ENCODE results near the gene VARS2.
A peak's percentile ranks its signal among the peaks of the same experiment; 100 is the strongest.
"Not testable (repeated sequence)": the region's sequence is repeated elsewhere in the genome, so short reads cannot be mapped to it uniquely, and the experiment has no call there.

The VARS2 gene

DNA sequence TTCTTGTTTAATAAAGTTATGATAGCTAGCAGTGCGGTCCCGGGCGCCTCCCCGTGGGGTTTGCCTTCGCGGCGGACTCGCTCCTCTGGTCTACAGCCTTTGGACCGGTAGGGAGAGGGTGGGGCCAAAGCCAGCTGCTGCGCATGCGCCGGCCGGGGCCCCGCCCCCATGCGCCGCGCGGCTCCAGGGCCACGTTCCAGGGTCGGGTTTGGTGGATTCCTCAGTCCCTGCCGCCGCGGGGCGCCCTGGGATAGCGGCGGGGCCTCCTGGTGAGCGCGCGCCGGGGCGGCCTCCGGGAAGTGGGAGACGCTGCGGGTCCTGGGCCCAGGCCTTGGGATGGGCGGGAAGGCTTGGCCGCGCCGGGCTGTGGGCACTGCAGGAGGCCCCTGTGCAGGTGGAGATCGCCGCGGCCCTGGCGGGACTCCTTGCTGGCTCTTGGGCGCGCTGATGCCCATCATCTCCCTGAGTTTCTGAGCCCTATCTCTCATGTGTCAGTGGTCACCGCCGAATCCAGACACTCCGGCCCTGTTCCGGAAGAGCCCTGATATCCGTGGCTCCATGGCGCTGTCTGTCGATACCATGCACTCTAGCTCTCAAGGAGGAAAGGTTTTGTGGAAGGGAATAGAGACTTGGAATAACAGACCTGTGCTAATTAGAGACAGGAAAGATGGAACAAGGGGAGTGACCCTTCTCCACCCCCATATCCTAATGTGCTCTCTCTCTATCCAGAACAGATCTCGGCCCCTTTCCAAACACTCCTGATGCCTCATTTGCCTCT is at the start of gene VARS2:
VARS2 (plus strand) TSS at position 163 of the 778 bp plus-strand sequence; CDS start at position 762, 599 bp downstream.
- peak; percentile 97 for DNase-seq

DNA sequence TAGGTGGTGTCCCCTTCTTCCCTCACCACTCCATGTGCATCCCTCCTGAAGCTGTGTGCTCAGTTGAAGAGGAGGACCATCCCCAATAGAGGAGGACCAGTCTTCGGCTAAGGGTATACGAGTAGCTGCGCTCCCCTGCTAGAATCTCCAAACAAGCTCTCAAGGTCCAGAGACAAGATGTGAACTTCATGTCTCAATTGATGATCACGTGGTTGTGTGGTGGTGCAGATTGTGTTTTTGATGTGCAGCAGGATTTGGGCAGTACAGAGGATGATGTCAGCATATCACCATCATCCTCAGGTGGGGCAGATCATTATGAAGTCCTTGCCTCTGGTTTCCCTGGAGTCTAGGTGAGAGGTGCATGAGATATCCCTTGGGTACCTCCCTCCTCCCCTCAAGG is 49.7 kb upstream of the VARS2 start:
- DNase-seq, result no peak

DNA sequence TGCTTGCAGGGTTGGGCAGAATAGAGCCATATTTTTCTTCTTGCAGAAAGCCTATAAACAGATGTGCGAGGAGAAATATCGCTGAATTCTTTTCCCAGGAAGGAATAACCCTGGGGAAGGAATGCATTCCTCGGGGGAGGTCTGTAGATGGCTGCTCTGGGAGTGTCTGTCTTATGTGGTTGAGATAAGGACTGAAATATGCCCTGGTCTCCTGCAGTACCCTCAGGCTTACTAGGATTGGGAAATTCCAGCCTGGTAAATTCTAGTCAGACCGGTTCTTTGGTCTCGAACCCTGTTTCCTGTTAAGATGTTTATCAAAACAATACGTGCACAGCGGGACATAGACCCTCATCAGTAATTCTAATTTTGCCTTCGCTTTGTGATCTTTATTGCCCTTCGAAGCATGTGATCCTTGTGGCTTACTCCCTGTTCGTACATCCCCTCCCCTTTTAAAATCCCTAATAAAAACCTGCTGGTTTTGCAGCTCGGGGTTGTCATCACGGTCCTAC is 44.7 kb upstream of the VARS2 start:
- not testable (repeated sequence) for DNase-seq

DNA sequence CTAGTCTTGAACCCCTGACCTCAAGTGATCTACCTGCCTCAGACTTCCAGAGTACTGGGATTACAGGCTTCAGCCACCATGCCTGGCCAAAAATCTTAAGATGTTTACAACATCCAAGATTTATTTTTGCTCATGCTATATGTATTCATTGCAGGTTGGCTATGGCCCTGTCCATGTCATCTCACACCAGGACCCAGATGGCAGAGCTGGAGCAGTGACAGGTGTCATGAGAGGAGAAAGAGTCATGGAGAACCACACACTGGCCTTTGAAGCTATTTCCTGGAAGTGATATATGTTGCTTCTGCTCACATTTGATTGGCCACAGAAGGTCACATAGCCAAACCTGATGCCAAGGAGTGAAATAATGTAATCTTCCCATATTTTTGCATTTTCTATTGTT is 43.5 kb upstream of the VARS2 start:
- DNase-seq, result no peak

DNA sequence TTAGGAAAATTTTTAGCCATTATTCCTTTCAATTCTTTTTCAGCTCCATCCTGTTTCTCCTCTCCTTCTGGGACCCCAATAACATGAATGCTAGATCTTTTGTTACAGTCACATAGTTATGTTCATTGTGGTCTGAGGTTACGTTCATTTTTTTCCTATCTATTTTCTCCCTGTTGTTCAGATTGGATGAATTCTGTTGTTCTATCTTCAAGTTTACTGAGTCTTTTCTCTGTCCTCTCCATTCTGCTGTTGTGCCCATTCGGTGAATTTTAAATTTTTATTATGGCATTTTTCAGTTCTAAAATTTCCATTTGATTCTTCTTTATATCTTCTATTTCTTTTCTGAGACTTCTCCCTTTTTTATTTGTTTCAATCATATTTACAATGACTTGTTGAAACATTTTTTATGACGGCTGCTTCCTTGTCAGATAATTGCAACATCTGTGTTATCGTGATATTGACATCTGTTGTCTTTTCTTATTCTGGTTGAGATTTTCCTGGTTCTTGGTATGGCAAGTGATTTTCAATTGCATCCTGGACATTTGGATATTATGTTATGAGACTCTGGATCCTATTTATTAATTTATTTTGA is 42.4 kb upstream of the VARS2 start:
- no peak for DNase-seq

DNA sequence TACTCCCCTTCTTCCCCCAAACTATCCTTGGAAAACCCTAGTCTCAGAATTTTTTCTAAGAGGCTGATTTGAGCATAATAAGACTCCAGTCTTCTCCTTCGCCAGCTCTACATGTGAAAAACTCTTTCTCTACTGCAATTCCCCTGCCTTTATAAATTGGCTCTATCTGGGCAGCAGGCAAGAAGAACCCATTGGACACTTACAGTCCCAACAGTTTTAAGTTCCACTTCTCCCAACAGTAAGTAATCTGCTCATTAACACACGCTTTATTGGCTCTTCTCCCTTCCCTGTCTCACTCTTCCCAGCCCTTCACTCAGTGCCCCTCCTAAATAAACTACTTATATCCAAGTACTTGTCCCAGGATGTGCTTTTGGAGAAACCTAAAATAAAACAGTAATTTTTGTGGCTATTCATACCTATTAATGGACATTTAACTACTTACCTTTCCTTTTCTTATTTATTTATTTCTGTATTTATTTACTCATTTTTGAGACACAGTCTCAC is 40.8 kb upstream of the VARS2 start:
- DNase-seq, result no peak

DNA sequence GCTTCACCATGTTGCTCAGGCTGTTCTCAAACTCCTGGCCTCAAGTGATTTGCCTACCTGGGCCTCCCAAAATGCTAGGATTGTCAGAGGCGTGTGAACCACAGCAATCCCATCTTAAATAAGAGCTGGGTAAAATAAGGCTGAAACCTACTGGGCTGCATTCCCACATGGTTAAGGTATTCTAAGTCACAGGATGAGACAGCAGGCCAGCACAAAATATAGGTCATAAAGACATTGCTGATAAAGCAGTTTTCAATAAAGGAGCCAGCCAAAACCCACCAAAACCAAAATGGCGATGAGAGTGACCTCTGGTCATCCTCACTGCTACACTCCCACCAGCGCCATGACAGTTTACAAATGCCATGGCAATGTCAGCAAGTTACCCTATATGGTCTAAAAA is 40.2 kb upstream of the VARS2 start:
- not testable (repeated sequence) for DNase-seq

DNA sequence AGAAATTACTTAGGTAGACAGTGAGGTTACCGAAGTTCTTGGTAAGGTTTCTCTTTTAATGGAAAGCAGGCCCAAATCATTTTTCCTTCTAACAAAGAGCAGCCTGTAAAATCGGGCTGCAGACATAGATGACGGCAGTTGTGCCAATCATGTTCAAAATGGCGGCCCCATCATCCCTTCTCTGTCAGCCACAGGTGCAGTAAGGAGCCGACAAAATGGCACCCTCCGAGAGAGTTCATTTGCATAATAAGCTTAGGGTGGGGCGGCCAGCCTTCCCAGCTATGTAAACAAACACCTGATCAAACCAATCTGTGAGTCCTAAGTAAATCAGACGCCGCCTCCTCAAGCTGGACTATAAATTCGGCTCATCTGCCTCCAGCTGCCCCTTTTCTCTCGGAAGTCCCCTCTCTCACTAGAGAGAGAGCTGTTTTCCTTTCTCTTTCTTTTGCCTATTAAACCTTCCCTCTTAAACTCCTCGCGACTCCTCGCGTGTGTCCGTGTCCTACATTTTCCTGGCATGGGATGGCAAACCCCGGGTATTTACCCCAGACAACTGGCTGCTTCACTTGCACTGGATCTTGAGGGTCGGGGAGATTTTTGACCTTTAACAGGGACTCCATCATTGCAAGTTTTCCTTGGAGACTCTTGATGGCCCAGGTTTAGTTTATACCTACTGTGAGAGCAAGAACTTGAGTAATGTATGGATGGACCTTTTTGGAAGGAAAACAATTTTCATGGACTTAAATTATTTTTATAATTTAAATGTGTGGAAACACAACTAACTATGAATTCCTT is 38.6 kb upstream of the VARS2 start:
- DNase-seq, result no peak

DNA sequence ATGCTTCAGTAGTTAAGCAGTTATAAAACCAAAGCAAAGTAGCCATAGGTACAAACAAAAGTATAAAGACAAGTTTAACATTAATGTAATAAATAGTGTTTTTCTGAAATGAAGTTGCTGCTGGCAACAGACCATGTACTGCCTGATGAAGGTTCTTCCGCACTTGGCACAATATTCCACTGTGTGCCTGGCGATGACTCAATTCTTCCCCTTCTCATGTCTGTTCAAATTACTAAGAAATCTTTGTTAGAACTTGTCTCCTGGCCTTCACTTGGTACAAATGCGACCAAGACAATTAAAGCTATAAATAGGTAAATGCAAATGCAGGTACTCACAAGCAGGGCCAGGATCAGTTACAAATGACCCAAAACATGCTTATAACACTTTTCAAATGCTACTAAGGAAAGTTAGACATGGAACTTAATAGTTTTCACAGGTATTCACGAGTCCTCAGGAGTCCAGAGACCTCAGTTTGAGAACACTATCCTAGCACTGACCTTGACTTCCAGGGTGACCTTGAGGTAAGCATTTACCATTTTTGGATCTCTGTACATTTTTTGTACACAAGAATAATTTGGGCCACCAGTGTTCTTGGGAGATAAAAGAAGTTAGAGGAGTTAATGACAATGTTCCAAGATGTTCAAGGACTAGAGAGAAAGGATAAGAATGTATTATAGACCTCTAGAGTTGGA is 37.9 kb upstream of the VARS2 start:
- DNase-seq, result no peak

DNA sequence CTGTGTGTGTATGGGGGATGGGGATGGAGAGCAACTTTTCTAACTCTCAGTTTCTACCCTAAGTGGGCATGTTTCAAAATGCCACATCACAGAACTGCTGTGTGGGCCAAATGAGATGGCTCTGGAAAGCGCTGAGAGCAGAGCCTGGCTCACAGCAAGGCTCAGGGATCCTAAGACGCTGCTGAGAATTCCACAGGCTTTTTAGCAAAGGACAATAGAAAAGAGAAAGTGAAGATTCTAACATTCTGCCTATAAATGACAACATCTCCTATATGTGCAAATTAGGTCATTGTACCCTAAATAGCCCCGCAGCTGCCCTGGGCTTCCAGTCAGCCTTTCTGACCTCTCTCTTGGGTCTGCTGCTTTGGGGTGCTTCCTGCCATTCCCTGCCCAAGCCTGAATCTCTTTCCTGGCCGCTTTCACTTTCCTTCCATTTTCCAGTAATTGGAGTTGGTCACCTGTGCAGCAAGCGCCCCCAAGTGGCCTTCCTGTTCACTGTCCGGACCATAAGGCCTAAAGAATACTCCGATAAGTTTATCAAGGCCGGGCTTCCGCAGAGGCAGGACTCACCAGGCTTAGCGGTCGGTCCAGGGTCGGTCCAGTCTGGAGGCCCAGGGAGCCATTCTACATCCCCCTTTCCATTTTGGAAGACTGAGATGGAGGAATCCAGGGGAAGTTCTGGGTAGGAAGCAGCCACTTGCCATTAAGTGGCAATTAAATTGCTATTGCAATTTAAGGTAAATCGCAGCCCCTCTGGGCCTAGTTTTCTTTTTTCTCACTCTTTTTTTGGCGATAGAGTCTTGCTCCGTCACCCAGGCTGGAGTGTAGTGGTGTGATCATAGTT is 36.4 kb upstream of the VARS2 start:
- DNase-seq, result peak; percentile 91

DNA sequence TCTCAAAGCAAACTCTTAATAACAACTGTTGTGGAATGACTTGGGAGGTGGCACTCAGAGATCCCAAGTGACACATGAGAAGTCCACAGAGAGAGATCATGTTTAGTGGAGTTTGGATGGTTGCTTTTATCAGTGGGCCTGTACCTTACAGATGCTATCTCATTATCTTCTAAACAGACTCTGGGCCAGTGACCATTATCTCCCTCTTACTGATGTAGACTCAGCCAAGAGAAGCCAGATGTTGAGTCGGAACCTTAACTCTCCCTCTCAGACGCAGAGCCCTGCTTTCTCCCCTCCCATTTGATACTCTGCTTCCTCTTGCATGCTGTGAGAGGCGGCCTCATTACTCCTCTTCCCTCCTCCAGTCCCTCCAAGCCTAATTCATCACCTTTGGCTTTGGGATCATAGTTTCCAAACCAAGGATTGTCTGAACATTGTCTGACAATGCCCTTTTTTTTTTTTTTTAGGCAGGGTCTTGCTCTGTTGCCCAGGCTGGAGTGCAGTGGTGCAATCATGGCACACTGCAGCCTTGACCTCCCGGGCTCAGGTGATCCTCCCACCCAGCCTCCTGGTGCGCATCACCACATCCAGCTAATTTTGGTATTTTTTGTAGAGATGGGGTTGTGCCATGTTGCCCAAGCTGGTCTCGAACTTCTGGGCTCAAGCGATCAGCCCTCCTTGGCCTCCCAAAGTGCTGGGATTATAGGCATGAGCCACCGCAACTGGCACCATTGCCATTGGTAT is 34.2 kb upstream of the VARS2 start:
- no peak for DNase-seq

DNA sequence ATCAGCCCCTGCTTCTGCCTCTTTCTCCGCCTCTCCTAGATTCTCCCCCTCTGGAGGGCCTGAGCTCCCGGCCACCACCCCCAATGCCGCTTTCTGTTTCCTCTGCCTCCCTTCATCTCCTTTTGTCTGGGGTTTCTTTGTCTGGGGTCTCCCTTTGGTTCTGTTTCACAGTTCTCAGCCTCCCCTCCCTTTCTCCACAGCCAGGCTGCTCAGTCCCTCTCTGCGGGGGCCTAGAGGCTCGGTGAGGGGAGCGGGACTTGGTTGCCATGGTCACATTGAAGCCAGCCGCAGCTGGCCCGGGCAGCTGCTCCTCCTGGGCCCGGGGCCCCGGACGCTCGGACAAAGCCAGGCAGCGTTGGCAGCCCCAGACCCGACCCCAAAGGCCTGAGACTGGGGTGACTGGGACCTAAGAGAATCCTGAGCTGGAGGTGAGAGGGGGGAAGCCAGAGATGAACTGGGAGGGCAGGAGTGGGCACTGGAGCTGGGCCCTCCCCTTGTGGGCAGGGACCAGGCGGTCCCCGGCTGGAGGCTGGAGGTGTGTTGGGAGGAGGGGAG is 33.3 kb upstream of the VARS2 start:
- peak; percentile 61 for DNase-seq

DNA sequence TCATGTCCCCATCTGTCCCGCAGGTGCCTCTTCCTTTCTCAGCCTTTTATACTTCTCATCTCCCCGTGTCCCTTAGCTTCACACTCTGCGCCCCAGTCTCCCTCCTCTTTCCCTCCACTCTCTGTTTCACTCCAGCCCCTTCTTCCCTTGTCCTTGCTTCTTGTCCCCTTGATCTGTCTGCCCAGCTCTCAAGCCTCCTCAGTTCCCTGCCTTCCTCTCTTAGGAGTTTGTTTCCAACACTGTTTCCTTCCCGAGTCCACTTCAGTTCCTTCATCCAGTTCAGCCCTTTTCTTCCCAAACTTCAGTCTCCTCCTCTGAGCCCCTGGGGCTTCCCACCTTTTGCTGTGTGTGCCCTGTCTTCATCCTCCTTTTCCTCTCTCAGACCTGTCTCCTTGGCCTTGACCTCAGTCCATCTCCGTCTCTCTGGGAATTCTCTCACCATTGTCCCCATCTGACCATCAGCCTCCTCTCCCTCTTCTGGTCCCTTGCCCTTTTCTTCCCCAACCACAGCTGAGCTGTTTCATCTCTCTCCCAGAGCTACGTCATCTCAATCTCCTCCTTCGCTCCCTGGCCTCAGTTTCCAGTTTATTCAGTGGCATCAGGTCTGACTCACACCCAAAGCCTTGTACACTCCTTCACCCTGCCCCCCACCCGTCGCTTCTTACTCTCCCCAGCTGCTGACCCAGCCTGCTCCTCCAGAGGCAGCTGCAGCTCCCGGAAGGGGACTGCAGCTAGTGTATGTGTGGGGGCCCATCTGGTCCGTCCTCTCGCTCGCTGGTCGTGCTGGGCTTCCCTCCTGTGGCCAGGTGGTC is 32.4 kb upstream of the VARS2 start:
- DNase-seq, result no peak

DNA sequence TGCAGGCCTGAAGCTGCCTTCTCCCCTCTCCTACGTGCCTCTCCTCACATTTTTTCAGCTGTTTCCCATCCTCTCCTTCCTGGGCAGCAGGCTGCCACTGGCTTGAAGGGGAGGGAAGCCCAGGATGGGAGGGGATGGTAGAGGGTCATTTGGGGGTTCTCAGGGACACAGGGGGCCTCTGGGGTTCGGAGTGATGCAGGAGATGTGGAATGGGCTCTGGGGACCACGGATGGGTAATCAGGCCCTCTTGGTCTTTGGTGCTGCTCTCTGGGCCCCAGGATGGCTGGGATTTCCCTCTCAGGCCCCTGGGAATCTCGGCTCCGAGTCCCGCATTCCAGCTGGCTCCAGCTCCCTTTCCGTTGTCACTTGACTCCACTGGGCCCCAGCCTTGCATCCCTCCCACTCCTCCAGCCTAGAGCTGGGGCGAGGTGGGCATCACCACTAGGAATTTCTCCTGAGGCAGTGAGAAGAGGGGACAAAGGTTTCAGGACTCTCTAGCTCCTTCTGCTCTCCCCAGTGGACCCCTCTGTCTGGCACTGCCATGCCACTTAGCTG is 31.8 kb upstream of the VARS2 start:
- no peak for DNase-seq

DNA sequence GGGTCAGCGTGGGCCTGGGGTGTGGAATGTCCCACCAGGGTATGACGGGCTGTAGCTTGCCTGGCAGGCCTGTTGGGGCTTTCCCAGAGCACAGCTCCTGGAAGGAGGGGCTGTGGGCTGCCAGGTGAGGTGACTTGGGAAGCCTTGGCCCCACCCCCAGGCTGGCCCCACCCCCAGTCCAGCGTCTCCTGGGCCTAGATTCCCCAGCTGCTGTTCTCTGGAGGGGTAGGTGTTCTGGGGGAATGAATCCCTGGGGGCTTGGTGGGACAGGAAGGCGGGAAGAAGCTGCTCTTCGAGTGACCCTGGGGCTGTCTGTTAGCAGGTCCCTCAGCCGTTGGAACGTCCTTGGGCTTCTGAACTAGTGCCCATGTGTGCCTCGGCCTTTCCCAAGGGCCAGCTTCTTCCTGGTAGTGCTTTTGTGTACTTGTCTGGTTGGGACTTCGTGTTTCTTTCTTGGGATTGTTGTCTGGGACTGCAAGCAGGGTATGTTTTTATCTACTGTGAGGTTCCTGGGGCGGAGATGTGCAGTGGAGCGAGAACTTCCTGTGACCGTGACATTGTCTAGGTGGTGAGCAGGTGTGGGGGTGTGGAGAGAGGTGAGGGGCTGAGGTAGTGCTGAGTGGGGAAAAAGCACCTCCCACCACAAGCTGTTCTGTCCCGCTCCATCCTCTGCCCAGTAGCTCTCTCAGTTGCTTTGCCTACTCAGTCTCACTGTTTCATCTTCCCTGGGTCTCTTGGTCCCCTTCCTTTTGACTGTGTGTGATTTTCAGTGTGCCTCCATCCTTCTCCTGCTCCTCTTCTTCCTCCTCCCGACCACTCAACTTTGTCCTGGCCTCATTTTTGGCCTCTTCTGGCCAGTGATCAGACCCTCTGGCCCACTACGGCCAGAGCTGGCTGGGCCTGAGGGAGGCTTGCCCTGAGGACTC is 31.0 kb upstream of the VARS2 start:
- no peak for DNase-seq

DNA sequence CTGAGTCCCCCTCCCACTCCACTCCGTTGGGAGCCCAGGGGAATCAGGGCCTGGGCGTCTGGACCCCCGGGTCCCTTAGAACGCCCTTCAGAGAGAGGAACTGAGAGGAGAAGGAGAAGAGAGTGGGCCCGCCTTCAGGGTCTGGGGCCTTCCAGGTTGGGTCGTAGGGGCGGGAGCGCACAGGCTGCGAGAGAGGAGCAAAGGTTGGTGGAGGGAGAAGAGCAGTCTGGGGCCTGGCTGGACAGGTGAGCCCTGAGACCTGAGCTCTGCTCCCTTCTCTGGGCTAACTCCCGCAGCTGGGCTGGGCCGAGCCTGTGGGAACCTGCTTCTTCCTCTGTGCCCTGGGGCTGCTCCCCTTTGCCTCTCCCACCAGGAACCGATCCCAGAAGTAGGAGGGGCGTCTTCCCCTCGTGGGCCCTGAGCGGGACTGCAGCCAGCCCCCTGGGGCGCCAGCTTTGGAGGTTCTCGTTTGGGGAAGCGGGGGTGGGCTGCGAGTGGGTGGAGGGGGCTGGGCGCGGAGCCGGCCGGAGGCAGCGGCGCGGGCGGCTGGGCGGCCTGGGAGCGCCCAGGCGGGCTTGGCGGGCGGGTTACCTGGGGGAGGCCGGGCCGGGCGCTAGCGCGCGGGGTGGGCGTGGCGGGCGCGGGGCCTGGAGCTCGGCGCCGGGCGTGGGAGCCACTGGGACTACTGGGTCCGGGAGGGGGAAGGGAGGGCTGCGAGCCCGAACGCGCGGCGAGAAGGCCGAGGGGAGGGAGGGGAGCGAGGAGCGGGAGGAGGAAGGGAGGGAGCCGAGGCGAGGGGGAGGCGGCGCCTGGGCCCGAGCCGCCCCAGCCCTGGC is 30.1 kb upstream of the VARS2 start, which contains the start of gene DDR1:
DDR1 (plus strand) TSS at position 835 of the 836 bp plus-strand sequence. CDS start 4,211 bp downstream, outside the sequence.
- DNase-seq, result peak; percentile 89

Data from right forelimb (tissue), 1 donor.